Sigmoid colon (tissue), 4 donors: ENCODE data around the gene PFDN4.

Experiments
- EP300 ChIP-seq, 4 donors: sonication (generic); formaldehyde crosslinking; IDR thresholded peaks; one replicate each; pipeline ENCODE4 v1.6.1; 2017; ENCODE audit warnings: antibody characterized with exemption in 4 of 4
- POLR2A ChIP-seq, 2 donors: fragments of 450-650 bp; IDR thresholded peaks; one replicate each; pipeline ENCODE4 v1.6.1; 2016; ENCODE audit warnings: antibody characterized with exemption in 2 of 2, mild to moderate bottlenecking in 2 of 2, moderate library complexity in 2 of 2
- POLR2AphosphoS5 ChIP-seq, 4 donors: sonication (generic); formaldehyde crosslinking; IDR thresholded peaks; one replicate each; pipeline ENCODE4 v1.6.1; 2017; ENCODE audit warnings: antibody characterized with exemption in 4 of 4
- TF ChIP-seq, protein P1 (sequence below), 4 experiments: fragments of 450-650 bp in 3 of 4; fragments of 200-600 bp in 1 of 4; IDR thresholded peaks; one replicate each; pipeline ENCODE4 v1.5.1; 2016 to 2019; ENCODE audit warnings: antibody characterized with exemption in 4 of 4, mild to moderate bottlenecking in 3 of 4, moderate library complexity in 2 of 4

DNA sequence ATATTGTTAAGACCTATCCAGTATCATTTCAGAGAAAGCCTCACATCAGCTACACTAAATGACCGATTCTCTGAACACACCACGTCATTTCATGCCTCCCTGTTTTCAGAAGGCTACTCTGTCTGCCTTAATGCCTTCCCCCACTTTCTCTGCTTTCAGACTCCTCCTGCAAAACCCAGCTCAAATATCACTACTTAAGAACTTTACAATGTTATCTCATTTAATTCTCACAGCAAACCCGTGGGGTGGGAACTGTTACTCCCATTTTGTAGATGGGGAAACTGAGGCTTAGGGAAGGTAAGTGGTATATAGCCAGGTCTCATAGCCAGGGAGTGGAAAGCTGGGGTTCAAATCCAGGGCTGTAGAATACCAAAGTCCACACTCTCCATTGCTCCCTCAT, 36.9 kb upstream of the PFDN4 start:
- no peak for TF ChIP-seq POLR2AphosphoS5 (IDR thresholded peaks at IDR 0.05)
- TF ChIP-seq, protein P1, sequence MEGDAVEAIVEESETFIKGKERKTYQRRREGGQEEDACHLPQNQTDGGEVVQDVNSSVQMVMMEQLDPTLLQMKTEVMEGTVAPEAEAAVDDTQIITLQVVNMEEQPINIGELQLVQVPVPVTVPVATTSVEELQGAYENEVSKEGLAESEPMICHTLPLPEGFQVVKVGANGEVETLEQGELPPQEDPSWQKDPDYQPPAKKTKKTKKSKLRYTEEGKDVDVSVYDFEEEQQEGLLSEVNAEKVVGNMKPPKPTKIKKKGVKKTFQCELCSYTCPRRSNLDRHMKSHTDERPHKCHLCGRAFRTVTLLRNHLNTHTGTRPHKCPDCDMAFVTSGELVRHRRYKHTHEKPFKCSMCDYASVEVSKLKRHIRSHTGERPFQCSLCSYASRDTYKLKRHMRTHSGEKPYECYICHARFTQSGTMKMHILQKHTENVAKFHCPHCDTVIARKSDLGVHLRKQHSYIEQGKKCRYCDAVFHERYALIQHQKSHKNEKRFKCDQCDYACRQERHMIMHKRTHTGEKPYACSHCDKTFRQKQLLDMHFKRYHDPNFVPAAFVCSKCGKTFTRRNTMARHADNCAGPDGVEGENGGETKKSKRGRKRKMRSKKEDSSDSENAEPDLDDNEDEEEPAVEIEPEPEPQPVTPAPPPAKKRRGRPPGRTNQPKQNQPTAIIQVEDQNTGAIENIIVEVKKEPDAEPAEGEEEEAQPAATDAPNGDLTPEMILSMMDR (IDR thresholded peaks at IDR 0.05), result no peak
- no peak for TF ChIP-seq POLR2A (IDR thresholded peaks at IDR 0.05)
- TF ChIP-seq EP300 (IDR thresholded peaks at IDR 0.05), result no peak
